HFFc6 (cell line): ENCODE measurements around the gene CFAP70. TPM values are rescaled to one million over a fixed set of nuclear protein-coding genes. Genes with fewer than 3 reads are reported as not detected.

ENCODE experiments used
- DNase-seq: peaks from one replicate; pipeline ENCODE4 v3.0.0-alpha.2; 2018
- H3K27ac Mint-ChIP-seq: 2 replicates; pipeline ENCODE4 v1.8.0; 2020; ENCODE audit warnings: mild to moderate bottlenecking, mixed read lengths
- H3K27me3 Mint-ChIP-seq: 2 replicates; pipeline ENCODE4 v1.8.0; 2021; ENCODE audit warnings: mild to moderate bottlenecking, moderate library complexity, mixed read lengths; ENCODE audit not compliant: insufficient read depth
- H3K36me3 Mint-ChIP-seq: 2 replicates; pipeline ENCODE4 v1.8.0; 2021; ENCODE audit warnings: low read depth, mixed read lengths
- H3K4me1 Mint-ChIP-seq: 2 replicates; pipeline ENCODE4 v1.8.0; 2020; ENCODE audit warnings: low read depth, mixed read lengths
- H3K4me3 Mint-ChIP-seq: 2 replicates; pipeline ENCODE4 v1.8.0; 2020; ENCODE audit warnings: mild to moderate bottlenecking, moderate library complexity, mixed read lengths
- H3K9me3 Mint-ChIP-seq: 2 replicates; pipeline ENCODE4 v1.8.0; 2020; ENCODE audit warnings: mild to moderate bottlenecking, mixed read lengths
- CTCF ChIP-seq: fragments of 200-600 bp; sonication (generic); IDR thresholded peaks from 2 replicates; pipeline ENCODE4 v1.5.0; 2021; ENCODE audit warnings: antibody characterized with exemption, mild to moderate bottlenecking
- total RNA-seq, 6 experiments: library from RNA; stranded (reverse); fragmentation: NEBNext Ultra II Directional; extraction: Animal tissue kit (Norgen Biotek cat#: 25700); gene quantifications; 2 replicates in 1 of 6; 3 replicates in 5 of 6; pipeline ENCODE4 v1.2.3, GENCODE V29; 2021

CFAP70 gene
- total RNA-seq, 6 experiments from 2014 or later, result 0.13 to 0.43 (median 0.21) TPM

DNA sequence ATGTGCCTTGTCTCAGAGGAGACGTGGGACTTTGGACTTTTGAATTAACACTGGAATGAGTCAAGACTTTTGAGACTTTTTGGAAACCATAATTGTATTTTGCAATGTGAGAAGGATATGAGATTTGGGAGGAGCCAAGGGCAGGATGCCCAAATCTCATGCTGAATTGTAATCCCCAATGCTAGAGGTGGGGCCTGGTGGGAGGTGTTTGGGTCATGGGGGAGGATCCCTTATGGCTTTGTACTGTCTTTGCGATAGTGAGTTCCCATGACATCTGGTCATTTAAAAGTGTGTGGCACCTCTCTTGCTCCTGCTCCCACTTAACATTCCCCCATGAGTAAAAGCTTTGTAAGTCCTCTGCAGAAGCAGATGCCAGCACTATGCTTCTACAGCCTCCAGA is 150.8 kb downstream of the CFAP70 start:
- TF ChIP-seq CTCF, result no peak
- DNase-seq, result no peak
- Mint-ChIP-seq H3K4me3 (no peak overlapping the region), H3K27ac (no peak overlapping the region), H3K36me3 (peaks cover 26% of the 10 kb centered on the region), H3K9me3 (peaks cover 11% of the 10 kb centered on the region), H3K4me1 (peaks cover 16% of the 10 kb centered on the region), H3K27me3 (no peaks in the 10 kb centered on the region)

DNA sequence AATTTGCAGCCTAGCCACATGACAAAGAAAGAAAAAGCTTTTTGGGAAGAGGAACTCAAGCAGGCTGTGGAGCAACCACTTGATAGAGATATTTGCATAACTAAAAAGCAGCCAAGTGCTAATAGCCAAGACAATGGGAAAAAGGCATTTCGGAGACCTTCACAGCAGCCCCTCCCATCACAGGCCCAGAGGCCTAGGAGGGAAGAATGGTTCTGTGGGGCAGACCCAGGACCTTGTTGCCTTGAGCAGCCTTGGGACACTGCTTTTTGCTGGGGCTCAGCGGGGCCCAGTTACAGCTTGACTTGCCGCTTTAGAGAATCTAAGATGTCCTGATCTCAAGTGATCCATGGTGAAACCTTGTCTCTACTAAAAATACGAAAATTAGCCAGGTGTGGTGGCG is 152.3 kb downstream of the CFAP70 start:
- no peak for TF ChIP-seq CTCF
- H3K4me1 Mint-ChIP-seq, result peaks cover 16% of the 10 kb centered on the region
- no peak for DNase-seq
- peaks cover 20% of the 10 kb centered on the region for H3K36me3 Mint-ChIP-seq
- H3K27me3 Mint-ChIP-seq, result peaks cover 2% of the 10 kb centered on the region; the same call in 1 of the 2 replicates
- H3K27ac Mint-ChIP-seq, result no peak overlapping the region
- no peak overlapping the region for H3K4me3 Mint-ChIP-seq
- H3K9me3 Mint-ChIP-seq, result peaks cover 11% of the 10 kb centered on the region

GRCh38 chr10:73205890-73206289 is 152.8 kb downstream of the CFAP70 start:
- Mint-ChIP-seq H3K4me3 (no peak overlapping the region), H3K27me3 (peaks cover 2% of the 10 kb centered on the region; the same call in 1 of the 2 replicates), H3K36me3 (peaks cover 20% of the 10 kb centered on the region), H3K27ac (no peak overlapping the region), H3K9me3 (peaks cover 11% of the 10 kb centered on the region), H3K4me1 (peaks cover 16% of the 10 kb centered on the region)
- DNase-seq, result no peak
- TF ChIP-seq CTCF, result no peak

GRCh38 chr10:73205081-73205480 is 153.6 kb downstream of the CFAP70 start:
- no peak overlapping the region; the same call in 1 of the 2 replicates for H3K27ac Mint-ChIP-seq
- no peak for DNase-seq
- peaks cover 28% of the 10 kb centered on the region for H3K36me3 Mint-ChIP-seq
- H3K27me3 Mint-ChIP-seq, result peaks cover 2% of the 10 kb centered on the region; the same call in 1 of the 2 replicates
- no peak overlapping the region for H3K4me3 Mint-ChIP-seq
- peaks cover 11% of the 10 kb centered on the region for H3K9me3 Mint-ChIP-seq
- peaks cover 15% of the 10 kb centered on the region for H3K4me1 Mint-ChIP-seq
- TF ChIP-seq CTCF, result no peak

Other genes starting within 250 kb of the CFAP70 start
- gene NUDT13, start 248.4 kb downstream of the CFAP70 start, total RNA-seq, result 1 to 10 TPM; 1.3 to 2.3 (median 2.1) TPM
- gene ECD, start 190.9 kb downstream of the CFAP70 start, total RNA-seq, result 10 to 100 TPM; 31.3 to 39.0 (median 33.6) TPM
- gene FAM149B1, start 190.7 kb downstream of the CFAP70 start, total RNA-seq, result 10 to 100 TPM; 16.9 to 21.9 (median 19.5) TPM
- gene DNAJC9, start 111.6 kb downstream of the CFAP70 start, total RNA-seq, result 10 to 100 TPM; 18.6 to 30.9 (median 27.1) TPM
- 100 to 1,000 TPM; 100 to 140 (median 116) TPM for gene MRPS16, start 106.2 kb downstream of the CFAP70 start, total RNA-seq
- 100 to 1,000 TPM; 125 to 167 (median 134) TPM for gene ANXA7, start 55.2 kb upstream of the CFAP70 start, total RNA-seq
- under 1 TPM; 0.31 to 0.66 (median 0.50) TPM for gene MSS51, start 74.7 kb upstream of the CFAP70 start, total RNA-seq
- 10 to 100 TPM; 49.7 to 66.4 (median 59.8) TPM for gene PPP3CB, start 137.2 kb upstream of the CFAP70 start, total RNA-seq
- gene USP54, start 232.5 kb upstream of the CFAP70 start, total RNA-seq, result 10 to 100 TPM in 5 of 6 experiments, 1 to 10 TPM in 1; 9.1 to 12.9 (median 10.7) TPM